ENCODE data around the gene LONP2. TPM values are rescaled to one million over a fixed set of nuclear protein-coding genes. Genes with fewer than 3 reads are reported as not detected.

Gene LONP2
- 46.4 and 57.6 TPM in 2 replicates for total RNA-seq (2014; rRNA removed; shearing (Covaris generic))

DNA sequence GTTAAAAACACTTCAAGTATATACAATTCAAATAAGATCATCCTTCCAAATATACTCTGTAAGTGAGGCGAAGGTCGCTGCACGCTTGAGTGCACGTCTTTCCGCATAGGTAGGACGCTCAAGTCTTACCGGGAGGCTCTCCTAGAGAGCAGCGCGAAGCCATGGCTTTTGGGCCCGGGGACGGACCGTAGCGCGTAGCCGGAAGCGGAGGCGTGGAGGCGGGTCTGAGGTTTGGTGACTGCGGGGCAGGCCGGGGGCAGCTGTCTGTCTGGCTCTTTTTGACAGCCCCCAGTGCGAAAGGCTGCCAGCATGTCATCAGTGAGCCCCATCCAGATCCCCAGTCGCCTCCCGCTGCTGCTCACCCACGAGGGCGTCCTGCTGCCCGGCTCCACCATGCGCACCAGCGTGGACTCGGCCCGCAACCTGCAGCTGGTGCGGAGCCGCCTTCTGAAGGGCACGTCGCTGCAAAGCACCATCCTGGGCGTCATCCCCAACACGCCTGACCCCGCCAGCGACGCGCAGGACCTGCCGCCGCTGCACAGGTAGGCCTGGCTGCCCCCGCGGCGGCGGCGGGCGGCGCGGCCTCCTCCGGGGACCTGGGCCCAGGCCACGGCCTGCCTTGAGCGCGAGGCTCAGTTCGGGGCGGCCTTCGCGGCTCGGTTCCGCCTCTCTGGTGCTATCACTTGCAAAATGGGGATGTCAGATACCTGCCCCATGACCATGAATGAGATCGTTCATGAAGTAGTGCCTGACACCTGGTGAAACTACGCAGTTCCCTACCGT lies at the start of gene LONP2:
Gene LONP2 (plus strand): TSS at position 221 of the 783 bp plus-strand sequence. CDS start 89 bp downstream, at position 310.

DNA sequence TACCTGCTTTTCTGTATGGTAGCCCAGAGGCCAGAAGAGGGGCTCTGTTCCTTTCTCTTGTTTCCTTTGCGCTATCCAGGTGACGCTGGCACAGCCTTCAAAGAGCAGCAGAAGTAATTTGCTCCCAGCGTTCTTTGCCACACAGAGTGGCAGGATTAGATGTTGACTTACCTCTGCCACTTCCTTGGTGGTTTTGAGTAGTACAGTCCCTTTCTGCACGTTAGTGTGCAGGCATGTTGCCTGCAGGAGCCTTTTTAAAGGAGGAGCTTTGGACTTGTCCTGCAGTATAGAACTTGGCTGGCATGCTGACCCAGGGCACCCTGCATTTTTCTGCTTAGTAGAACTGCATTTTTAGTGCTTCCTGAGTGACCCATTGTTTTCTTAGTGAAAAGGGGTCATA lies 3.2 kb downstream of the LONP2 start, which contains the start of gene ABCC11:
Gene ABCC11 (minus strand): TSS at position 229 of the 400 bp plus-strand sequence. CDS start 15,618 bp downstream, outside the sequence.

GRCh38 chr16:48385253-48386150 lies 141.4 kb downstream of the LONP2 start, which contains the start of gene SIAH1:
TSS of gene SIAH1 (minus strand) at chr16:48385413. CDS start at chr16:48362428, 22,985 bp downstream.

Other genes with a start within 250 kb of the LONP2 start
- 0.11 TPM in 1 of 2 replicates, not detected in the other for gene ABCC12, start 88.3 kb upstream of the LONP2 start, total RNA-seq (2014; rRNA removed; shearing (Covaris generic))
- gene ABCC11, start 3.2 kb downstream of the LONP2 start, total RNA-seq (2014; rRNA removed; shearing (Covaris generic)), result 0.27 TPM in 1 of 2 replicates, not detected in the other
- gene SIAH1, start 141.1 kb downstream of the LONP2 start, total RNA-seq (2014; rRNA removed; shearing (Covaris generic)), result 23.6 and 25.7 TPM in 2 replicates